ENCODE data around the gene UGT2B7. TPM values are rescaled to one million over a fixed set of nuclear protein-coding genes. Genes with fewer than 3 reads are reported as not detected.
"Not testable (repeated sequence)": the region's sequence is repeated elsewhere in the genome, so short reads cannot be mapped to it uniquely, and the experiment has no call there.

Gene UGT2B7
- total RNA-seq, 1 donor = not detected

GRCh38 chr4:69069085-69069484 lies 27.2 kb upstream of the UGT2B7 start:
- Histone ChIP-seq H3K4me1 (ENCODE audit: insufficient read depth, low read length) (no peaks in the 10 kb centered on the region), H3K9me3 (ENCODE audit: low read depth, low read length) (no peaks in the 10 kb centered on the region), H3K4me3 (ENCODE audit: low read length) (no peak overlapping the region), H3K27me3 (ENCODE audit: insufficient read depth, low read length) (no peaks in the 10 kb centered on the region)

GRCh38 chr4:69070590-69070989 lies 25.7 kb upstream of the UGT2B7 start:
- H3K27me3 ChIP-seq (ENCODE audit: insufficient read depth, low read length) = no peaks in the 10 kb centered on the region
- no peak overlapping the region for H3K4me3 ChIP-seq (ENCODE audit: low read length)
- no peaks in the 10 kb centered on the region for H3K9me3 ChIP-seq (ENCODE audit: low read depth, low read length)
- H3K4me1 ChIP-seq (ENCODE audit: insufficient read depth, low read length) = no peaks in the 10 kb centered on the region

DNA sequence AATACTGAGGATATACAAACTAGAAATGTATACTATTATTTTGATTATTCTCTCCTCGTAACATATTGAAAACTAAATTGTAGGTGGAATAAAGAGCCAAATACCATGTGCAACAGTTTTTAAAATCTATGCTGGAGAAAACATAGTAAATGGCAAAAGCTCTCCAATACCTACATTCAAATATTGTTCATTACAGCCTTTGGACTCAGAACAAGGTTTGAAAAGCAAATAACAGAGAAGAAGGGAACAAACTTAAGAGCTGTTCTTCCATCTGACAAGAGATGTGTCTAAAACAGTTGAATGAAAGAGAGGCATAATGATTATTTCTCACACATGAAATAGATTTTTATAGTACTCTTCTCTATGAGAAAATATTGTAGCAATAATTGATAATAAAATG lies 25.0 kb upstream of the UGT2B7 start:
- Histone ChIP-seq H3K4me1 (ENCODE audit: insufficient read depth, low read length) (no peaks in the 10 kb centered on the region), H3K9me3 (ENCODE audit: low read depth, low read length) (no peaks in the 10 kb centered on the region), H3K27me3 (ENCODE audit: insufficient read depth, low read length) (no peaks in the 10 kb centered on the region), H3K4me3 (ENCODE audit: low read length) (no peak overlapping the region)

GRCh38 chr4:69073375-69073774 lies 22.9 kb upstream of the UGT2B7 start:
- no peak overlapping the region for H3K4me3 ChIP-seq (ENCODE audit: low read length)
- H3K4me1 ChIP-seq (ENCODE audit: insufficient read depth, low read length) = no peaks in the 10 kb centered on the region
- H3K9me3 ChIP-seq (ENCODE audit: low read depth, low read length) = no peaks in the 10 kb centered on the region
- no peaks in the 10 kb centered on the region for H3K27me3 ChIP-seq (ENCODE audit: insufficient read depth, low read length)

DNA sequence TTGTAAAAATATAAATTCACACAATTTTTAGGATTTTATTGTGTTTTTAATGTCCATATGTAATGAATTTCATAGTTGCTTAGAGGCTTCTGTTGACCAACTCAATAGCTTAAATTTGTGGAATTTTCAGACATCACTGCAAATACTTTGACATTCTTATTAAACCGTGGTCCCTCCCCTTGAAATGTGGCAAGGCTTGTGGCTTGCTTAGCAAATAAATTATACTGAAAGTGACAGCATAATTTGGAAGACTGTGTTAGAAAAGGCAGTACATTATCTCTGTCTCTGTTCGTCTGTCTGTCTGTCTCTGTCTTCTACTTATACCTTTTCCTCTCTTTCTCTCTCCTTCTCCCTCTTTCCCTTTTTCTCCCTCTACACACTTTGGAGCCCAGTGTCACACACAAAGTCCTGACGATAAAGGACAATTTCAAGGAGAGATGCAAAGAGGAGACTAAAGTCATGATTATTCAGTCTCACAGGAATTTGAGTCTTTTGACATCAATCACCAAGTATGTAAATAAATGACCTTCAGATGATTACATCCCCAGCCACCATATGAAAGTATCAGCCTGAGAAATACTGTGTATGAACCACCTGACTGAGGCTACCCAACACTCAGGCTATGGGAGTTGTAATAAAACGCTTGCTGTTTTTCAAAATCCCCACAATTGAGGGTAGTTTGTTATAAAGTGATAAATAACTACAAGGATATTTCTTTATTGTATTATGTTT lies 21.0 kb upstream of the UGT2B7 start:
- Histone ChIP-seq H3K9me3 (ENCODE audit: low read depth, low read length) (no peaks in the 10 kb centered on the region), H3K4me3 (ENCODE audit: low read length) (no peak overlapping the region), H3K4me1 (ENCODE audit: insufficient read depth, low read length) (no peaks in the 10 kb centered on the region), H3K27me3 (ENCODE audit: insufficient read depth, low read length) (no peaks in the 10 kb centered on the region)

- Histone ChIP-seq H3K4me1 (ENCODE audit: insufficient read depth, low read length) (no peaks in the 10 kb centered on the region), H3K9me3 (ENCODE audit: low read depth, low read length) (no peaks in the 10 kb centered on the region), H3K27me3 (ENCODE audit: insufficient read depth, low read length) (no peaks in the 10 kb centered on the region), H3K4me3 (ENCODE audit: low read length) (no peak overlapping the region)
These were observed 17.4 kb upstream of the UGT2B7 start for GRCh38 chr4:69078852-69079251.

GRCh38 chr4:69088473-69088872 lies 7.8 kb upstream of the UGT2B7 start:
- H3K4me1 ChIP-seq (ENCODE audit: insufficient read depth, low read length) = no peaks in the 10 kb centered on the region
- H3K27me3 ChIP-seq (ENCODE audit: insufficient read depth, low read length) = no peaks in the 10 kb centered on the region
- H3K9me3 ChIP-seq (ENCODE audit: low read depth, low read length) = no peaks in the 10 kb centered on the region
- no peak overlapping the region for H3K4me3 ChIP-seq (ENCODE audit: low read length)

GRCh38 chr4:69089388-69089787 lies 6.9 kb upstream of the UGT2B7 start:
- Histone ChIP-seq H3K4me3 (ENCODE audit: low read length) (no peak overlapping the region), H3K9me3 (ENCODE audit: low read depth, low read length) (no peaks in the 10 kb centered on the region), H3K4me1 (ENCODE audit: insufficient read depth, low read length) (no peaks in the 10 kb centered on the region), H3K27me3 (ENCODE audit: insufficient read depth, low read length) (no peaks in the 10 kb centered on the region)

DNA sequence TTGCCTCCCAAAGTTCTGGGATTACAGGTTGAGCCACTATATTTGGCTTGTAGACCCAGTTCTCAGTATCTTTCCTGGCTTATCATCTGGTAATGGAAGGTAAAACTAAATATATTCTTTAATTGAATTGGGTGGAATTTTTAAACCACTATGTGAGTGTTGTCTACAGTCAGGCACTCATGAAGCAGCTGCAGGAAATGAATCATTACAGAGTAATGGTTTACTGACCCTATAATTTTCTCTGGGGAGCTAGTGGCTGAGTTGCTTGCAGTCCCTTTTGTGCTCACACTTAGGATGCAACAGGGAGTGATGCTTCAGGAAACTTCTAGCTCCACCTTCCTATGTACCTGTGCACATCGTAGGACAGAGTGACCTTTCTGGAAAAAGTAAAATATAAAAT lies 4.1 kb upstream of the UGT2B7 start:
- H3K4me3 ChIP-seq (ENCODE audit: low read length) = no peak overlapping the region
- no peaks in the 10 kb centered on the region for H3K27me3 ChIP-seq (ENCODE audit: insufficient read depth, low read length)
- H3K9me3 ChIP-seq (ENCODE audit: low read depth, low read length) = no peaks in the 10 kb centered on the region

DNA sequence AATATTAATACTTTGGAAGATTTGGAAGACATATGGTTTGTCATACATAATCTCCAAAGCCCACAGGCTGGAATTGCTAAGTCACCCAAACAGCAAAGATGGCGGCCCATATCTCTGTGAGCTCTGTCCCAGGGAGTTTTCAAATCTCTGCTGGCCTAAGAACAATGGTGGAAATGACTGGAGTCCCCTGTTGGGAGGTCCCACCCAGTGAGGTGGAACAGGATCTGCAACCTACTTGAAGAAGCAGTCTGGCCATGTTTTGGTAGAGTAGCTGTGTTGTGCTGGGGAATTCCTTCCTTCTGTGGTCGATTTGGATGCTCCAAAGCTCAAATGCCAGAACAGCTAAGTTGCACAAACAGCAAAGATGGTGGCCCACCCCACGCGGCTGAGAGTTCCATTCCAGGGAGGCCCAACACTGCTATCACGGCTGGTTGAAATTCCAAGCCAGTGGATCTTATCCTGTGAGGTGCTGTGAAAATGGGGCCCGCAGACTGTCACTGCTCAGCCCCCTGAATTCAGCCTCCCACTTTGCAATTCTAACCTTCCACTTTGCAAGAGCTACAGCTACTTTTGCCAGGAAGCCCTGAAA lies 3.2 kb upstream of the UGT2B7 start:
- Histone ChIP-seq H3K27me3 (ENCODE audit: insufficient read depth, low read length) (no peaks in the 10 kb centered on the region), H3K9me3 (ENCODE audit: low read depth, low read length) (no peaks in the 10 kb centered on the region), H3K4me1 (ENCODE audit: insufficient read depth, low read length) (no peaks in the 10 kb centered on the region), H3K4me3 (ENCODE audit: low read length) (no peak overlapping the region)

More for the DNA sequence above, 4.1 kb upstream of the UGT2B7 start:
- no peaks in the 10 kb centered on the region for H3K4me1 ChIP-seq (ENCODE audit: insufficient read depth, low read length)

DNA sequence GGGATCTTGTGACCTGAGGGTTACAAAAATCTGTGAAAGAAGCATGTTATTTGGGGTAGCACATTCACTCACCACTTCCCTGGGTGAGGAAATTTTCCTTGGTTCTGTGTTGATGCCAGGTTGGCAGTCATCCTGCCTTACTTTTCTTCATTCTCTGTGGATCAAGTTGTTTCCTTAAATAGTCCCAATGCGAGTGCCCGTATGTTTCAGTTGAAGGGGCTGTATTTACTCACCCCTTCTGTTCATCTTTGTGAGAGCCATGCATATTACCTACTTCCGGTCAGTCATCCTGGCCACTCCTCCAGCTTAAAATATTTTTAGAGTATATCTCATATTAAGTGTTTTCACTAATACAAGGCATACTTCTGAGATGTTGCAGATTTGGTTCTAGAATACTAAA lies 2.6 kb upstream of the UGT2B7 start:
- H3K27me3 ChIP-seq (ENCODE audit: insufficient read depth, low read length) = no peaks in the 10 kb centered on the region
- H3K4me1 ChIP-seq (ENCODE audit: insufficient read depth, low read length) = no peaks in the 10 kb centered on the region
- no peaks in the 10 kb centered on the region for H3K9me3 ChIP-seq (ENCODE audit: low read depth, low read length)
- H3K4me3 ChIP-seq (ENCODE audit: low read length) = no peak overlapping the region

DNA sequence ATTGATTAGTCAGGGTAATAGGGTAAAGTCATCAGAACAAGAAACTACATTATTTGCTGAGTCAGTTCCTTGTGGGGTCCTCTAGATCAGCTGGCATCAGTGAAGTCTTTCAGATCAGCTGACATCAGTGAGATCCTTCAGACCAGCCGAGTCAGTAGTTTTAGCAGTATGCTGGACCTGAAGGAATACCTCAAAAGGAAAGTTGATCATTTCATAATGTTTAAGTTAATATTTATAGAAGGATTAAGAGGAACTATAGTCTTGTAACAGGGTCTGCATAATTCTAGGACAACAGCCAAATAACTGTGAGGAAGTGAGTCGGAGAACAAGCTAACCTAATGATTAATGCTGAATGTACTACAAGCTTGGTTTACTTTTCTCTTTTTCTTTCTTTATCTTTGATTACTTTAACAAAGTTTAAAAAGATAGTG lies 958 bp upstream of the UGT2B7 start:
- H3K4me3 ChIP-seq (ENCODE audit: low read length) = no peak overlapping the region
- H3K9me3 ChIP-seq (ENCODE audit: low read depth, low read length) = no peaks in the 10 kb centered on the region
- no peaks in the 10 kb centered on the region for H3K27me3 ChIP-seq (ENCODE audit: insufficient read depth, low read length)
- H3K4me1 ChIP-seq (ENCODE audit: insufficient read depth, low read length) = no peaks in the 10 kb centered on the region

DNA sequence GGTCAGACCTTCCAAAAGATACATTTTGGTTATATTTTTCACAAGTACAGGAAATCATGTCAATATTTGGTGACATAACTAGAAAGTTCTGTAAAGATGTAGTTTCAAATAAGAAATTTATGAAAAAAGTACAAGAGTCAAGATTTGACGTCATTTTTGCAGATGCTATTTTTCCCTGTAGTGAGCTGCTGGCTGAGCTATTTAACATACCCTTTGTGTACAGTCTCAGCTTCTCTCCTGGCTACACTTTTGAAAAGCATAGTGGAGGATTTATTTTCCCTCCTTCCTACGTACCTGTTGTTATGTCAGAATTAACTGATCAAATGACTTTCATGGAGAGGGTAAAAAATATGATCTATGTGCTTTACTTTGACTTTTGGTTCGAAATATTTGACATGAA lies 536 bp downstream of the UGT2B7 start:
- no peaks in the 10 kb centered on the region for H3K9me3 ChIP-seq (ENCODE audit: low read depth, low read length)
- no peaks in the 10 kb centered on the region for H3K27me3 ChIP-seq (ENCODE audit: insufficient read depth, low read length)
- H3K4me1 ChIP-seq (ENCODE audit: insufficient read depth, low read length) = no peaks in the 10 kb centered on the region
- no peak overlapping the region for H3K4me3 ChIP-seq (ENCODE audit: low read length)

- Histone ChIP-seq H3K4me1 (ENCODE audit: insufficient read depth, low read length) (no peaks in the 10 kb centered on the region), H3K27me3 (ENCODE audit: insufficient read depth, low read length) (no peaks in the 10 kb centered on the region), H3K9me3 (ENCODE audit: low read depth, low read length) (no peaks in the 10 kb centered on the region), H3K4me3 (ENCODE audit: low read length) (no peak overlapping the region)
These were observed 2.2 kb downstream of the UGT2B7 start for GRCh38 chr4:69098470-69098869.

- H3K27me3 ChIP-seq (ENCODE audit: insufficient read depth, low read length) = no peaks in the 10 kb centered on the region
- no peak overlapping the region for H3K4me3 ChIP-seq (ENCODE audit: low read length)
- H3K9me3 ChIP-seq (ENCODE audit: low read depth, low read length) = no peaks in the 10 kb centered on the region
- H3K4me1 ChIP-seq (ENCODE audit: insufficient read depth, low read length) = no peaks in the 10 kb centered on the region
These were observed 3.6 kb downstream of the UGT2B7 start for GRCh38 chr4:69099910-69100309.

- not testable (repeated sequence) for H3K9me3 ChIP-seq (ENCODE audit: low read depth, low read length); H3K4me3 ChIP-seq (ENCODE audit: low read length); H3K27me3 ChIP-seq (ENCODE audit: insufficient read depth, low read length); H3K4me1 ChIP-seq (ENCODE audit: insufficient read depth, low read length)
These were observed 6.4 kb downstream of the UGT2B7 start for GRCh38 chr4:69102668-69103067.

All from mononuclear cell (primary cell).